Fibroblast of gingiva (primary cell): ENCODE data around the gene GH2.
A peak's percentile ranks its signal among the peaks of the same experiment; 100 is the strongest.
"Not testable (repeated sequence)": the region's sequence is repeated elsewhere in the genome, so short reads cannot be mapped to it uniquely, and the experiment has no call there.

Source experiments
- DNase-seq: peaks from one replicate; pipeline ENCODE4 v3.0.0-alpha.2; 2011; ENCODE audit warnings: low read depth

GH2 gene

DNA sequence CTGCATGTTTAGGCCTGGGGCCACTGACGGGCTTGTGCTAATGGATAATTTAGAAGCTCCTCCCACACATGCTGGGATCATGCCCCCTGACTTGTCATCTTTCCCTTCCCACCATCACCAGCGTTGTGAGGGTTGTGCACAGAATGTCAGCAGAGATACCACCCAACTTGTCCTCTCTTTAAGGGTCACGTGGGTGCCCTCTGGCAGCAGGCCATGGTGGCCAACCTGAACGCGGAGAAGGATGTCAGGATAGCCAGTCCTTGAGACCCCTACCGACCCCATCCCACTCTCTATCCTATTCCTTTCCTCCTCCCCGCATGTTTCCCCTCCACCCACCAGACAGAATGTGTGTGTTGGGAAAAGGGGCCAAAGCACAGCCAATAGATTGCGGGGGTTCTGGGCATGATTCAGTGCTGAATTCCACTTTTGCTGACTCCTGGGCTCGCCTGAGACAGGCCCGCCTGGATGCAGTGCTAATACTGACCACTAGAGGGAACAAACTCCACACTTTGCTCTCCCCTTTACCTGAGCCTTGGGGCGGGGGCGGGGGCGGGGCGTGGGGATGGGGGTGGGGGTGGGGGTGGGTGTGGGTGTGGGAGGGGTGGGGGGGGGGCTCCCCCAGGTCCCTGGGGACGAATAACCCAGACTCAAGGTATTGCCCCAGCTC, at the start of gene GH2:
TSS of gene GH2 (minus strand) at position 10 of the 667 bp plus-strand sequence. CDS start 143 bp downstream, outside the sequence.
- DNase-seq, result no peak

DNA sequence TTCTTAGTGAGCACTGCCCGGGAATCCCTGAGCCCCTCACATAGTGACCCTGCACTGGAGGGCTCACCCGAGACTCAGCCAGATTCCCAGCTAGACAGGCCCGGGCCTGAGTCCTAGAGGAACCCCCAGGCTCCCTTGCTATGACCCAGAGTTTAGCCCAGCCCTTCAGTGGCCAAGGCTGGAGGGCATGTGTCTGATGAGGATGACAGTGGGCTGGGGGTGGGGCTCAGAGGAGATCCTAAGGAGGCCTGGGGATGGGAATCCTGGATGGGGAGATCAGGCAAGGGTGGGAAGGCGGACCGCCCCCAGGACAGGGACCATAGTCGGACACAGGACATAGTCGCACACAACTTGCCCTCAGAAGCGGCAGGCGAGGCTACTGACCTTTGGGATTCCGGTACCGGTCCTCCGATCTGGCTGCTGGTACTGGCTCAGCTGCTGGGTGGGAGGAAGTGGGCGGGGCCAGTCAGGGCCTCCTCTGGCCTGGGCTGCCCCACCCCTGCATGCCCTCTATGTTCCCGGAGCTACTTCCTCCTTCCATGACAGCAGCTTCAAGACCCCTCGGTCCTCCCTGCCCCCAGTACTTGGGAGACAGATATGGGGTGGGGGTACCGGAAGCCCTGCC, 49.3 kb upstream of the GH2 start:
- DNase-seq, result no peak

DNA sequence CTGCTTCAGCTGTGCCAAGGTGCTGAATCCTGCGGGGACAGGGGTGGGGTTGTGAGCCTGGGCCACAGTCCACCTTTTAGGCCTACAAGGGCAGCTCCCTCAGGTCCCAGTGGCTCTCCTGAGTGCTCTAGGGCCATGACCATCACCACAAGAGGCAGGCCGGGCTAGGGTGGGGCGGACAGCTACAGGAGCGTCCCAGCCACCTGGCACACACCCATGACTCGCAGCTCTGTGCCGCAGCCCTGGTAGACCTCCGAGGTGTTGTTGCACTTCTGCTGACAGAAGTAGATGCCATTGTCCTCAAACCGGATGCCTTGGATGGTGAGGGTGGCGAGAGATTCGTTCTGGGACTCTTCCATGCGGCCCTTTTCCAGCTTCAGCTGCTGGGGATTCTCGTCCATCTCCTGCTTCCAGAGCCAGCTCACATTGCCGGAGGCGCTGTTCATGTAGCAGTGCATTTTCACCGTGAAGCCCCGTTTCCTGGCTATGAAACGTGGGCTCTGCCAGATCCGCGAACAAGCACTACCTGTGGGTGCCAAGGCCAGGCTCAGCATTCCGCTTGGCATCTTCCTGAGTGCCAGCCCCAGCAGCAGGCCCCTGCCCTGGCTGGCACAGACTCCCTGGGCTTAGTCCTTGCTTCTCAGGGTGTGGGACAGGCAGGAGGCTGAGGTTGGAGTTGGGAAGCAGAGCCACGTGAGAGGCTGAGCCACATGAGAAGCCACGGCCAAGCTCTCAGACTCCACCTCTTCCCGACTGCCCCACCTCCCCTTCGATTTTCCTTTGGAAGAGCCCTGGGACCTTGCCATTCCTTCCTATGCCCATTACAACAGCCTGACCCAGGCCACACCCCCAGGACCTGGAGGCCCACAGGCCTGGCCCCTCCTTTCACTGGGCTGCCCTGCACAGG, 48.4 kb upstream of the GH2 start:
- peak; percentile 6 for DNase-seq

DNA sequence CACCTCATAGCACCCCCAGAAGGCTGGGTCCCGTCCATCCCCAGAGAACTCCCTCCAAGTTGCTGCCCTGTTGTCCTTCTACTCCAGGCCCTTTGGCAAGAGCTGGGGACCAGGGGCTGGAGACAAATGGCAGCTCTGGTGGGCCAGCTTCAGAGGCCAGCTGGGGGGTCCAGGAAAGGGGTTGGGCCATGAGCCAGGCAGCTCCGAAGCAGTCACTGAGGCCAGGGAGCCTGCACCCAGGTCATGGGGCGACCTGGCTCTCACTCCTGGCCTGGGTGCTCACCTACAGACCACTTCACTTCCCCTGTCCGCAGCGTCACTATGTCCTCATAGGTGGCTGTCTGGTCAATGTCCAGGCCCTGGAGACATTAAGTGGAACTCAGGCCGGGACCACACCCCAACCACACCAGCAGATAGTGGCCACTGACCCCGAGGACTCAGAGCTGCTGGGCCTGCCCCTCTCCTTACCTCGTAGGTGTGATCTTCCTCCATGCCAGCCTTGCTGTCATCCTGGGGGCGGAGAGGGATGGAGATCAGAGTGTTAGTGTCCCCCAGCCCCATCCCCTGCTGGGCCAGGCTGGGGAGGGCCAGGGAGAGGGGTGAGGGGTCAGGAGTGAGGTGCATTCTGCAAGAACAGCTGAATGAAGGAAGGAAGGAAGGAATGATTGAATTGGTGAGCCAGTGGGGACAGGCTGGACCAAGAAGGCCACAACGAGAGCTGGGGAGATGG, 47.4 kb upstream of the GH2 start:
- no peak for DNase-seq

DNA sequence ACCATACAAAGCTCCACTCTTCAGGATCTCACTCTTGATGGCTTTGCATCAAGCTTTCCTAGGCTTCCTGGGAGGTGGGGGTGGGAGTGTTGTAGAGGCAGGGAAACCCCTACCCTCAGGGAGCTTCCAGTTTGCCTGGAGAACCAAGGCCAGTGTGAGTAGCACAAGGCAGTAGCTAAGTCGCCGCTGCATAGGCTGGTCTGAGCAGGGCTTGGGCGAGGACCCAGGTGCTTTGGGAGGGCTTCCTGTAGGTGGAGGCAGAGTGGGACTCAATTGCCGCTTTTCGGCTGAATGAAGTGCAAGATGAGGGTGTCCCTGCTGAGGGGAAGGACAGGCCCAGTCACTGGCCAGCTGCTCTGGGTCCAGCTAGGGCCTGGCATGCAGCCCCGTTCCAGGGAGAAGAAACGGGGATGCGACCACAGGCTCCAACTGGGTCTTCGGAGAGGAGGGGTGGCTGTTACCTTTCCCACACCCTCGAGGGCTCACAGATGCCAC, 46.5 kb upstream of the GH2 start:
- no peak for DNase-seq

DNA sequence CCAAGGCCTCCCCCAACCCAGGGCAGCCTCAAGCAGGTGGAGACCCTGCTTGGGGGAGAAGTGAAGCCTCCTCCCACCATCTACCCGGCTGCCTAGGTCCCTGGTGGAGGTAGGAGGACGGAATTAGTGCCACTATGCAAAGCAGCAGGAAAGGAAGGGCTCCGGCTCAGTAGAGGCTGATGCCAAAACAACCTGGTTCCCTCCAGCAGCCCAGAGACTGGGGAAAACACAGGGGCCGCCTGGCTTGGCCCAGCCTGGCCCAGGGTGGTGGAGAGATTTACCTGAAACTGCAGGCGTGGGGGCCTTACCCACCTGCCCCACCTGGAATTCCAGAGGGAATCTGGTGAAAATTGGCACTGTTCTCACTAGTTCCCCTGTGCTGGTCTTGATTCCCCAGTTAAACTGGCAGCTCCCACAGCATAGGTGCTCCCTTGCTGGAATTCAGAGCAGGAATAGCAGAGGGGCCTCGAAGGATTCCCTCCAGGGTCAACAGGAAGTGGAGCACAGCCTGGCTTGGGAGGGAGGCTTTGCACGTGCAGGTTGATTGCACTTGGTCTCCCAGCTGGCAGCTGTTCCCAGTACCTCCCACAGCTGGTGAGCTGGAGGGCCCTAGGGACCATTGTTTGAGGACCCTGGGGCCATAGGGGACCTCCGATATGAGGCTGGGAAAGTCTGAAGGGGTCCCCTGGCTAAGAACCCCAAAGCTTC, 45.9 kb upstream of the GH2 start:
- DNase-seq, result no peak

DNA sequence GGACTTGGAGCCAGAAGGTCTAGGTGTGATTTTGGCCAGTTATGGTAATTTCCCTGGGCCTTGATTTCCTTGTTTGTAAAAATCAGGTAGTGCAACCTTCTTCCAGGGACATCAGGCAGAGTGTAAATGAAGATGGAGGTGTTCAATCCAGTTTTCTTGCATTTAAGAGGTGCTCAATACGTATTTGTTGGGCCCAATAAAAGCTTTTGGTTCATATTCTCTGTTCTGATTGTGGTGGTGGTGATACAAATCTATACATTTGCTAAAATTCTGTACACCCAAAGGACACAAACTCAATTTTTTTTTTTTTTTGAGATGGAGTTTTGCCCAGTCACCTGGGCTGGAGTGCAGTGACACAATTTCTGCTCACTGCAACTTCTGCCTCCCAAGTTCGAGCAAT, 44.4 kb upstream of the GH2 start:
- DNase-seq, result no peak

DNA sequence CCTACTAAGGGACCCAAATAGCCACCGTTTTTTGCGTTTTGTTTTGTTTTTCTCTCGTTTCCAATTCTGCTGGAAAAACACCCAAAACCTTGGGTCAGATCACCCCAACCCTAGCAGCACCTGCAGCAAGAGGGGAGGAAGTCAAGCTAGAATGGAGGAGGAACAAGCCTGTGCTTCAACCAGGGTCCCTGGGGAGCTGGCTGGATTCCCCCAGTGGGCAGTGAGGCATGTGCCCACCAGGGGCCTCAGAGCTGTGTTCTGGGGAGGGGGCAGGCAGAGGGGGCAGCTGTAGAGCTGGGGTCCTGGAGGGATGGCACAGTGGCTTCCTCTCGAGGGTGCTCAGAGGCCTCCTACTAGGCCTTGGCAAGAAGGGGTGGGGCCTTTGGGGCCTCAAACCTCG, 43.9 kb upstream of the GH2 start:
- no peak for DNase-seq

DNA sequence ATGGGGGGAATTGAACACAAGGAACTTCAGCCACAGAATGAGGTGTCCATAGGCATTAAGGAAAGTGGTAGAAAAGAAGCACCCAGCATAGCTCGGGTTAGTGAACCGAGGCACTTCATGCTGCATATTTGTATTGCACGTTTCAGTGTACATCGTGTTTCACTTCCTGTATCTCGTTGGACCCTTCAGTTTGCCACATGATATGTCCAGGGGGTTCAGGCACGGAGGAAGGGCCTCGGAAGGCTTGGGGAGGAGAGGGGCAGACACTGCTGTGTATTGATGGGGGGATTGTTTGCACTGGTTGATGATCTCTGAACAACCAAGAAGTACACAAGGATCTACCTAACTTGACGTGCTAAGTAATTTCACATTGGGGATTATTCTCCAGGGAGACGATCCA, 40.7 kb upstream of the GH2 start:
- not testable (repeated sequence) for DNase-seq

DNA sequence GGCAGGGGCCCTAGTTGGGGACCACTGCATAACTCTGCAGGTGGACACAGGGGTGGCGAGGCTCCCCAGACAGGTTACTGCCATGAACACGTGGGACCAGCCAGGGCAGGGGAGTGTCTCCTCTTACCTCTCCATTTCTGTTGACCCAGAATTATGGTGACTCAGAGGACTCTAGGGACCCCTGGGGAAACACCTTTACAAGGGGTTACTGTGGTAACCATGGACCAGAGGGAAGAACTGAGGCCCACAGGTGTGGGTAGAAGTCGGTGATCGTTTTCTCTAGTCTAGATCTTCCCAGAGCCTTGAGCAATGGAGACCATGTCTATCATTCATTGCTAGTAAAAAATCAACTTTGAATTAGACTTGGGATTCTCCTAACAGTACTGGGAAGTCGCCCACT, 39.0 kb upstream of the GH2 start:
- DNase-seq, result not testable (repeated sequence)

DNA sequence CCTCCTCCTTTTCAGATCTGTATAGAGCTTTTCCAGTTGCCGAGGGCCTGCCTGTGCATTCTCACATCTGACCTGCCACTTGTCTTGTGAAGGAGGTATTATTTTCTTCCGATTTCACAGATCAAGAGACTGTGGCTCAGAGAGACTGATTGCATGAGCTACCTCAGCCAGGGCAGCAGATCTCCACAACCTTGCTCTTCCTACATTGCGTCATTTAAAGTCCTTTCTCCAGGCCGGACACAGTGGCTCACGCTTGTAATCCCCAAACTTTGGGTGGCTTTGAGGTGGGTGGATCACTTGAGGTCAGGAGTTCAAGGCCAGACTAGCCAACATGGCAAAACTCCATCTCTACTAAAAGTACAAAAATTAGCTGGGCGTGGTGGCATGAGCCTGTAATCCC, 38.3 kb upstream of the GH2 start:
- not testable (repeated sequence) for DNase-seq

DNA sequence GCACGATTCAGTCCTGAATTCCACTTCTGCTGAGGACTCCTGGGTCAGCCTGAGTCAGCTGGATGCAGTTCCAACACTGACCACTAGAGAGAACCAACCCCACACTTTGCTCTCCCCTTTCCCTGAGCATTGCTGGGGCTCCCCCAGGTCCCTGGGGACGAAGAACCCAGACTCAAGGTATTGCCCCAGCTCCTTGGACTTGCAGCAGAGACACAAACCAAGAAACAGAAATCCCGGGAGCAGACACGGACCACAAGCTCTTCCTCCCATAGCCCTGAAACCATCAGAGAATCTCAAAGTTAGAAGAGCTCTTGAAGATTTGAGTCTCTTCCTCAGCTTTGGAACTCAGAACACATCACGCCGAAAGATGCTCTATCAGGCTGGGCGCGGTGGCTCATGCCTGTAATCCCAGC, 37.6 kb upstream of the GH2 start:
- DNase-seq, result peak; percentile 34

DNA sequence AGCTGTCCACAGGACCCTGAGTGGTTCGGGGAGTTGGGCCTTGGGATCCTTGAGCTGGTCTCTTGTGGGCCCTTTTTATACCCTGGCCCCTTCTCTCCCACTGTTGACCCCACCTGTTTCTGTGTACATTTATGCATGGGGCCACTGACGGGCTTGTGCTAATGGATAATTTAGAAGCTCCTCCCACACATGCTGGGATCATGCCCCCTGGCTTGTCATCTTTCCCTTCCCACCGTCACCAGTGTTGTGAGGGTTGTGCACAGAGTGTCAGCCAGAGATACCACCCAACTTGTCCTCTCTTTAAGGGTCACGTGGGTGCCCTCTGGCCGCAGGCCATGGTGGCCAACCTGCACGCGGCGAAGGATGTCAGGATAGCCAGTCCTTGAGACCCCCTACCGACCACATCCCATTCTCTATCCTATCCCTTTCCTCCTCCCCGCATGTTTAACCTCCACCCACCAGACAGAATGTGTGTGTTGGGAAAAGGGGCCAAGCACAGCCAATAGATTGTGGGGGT, 37.1 kb upstream of the GH2 start, which contains the start of gene GH1:
TSS of gene GH1 (minus strand) at position 51 of the 517 bp plus-strand sequence. CDS start 63 bp downstream, outside the sequence.
- DNase-seq, result not testable (repeated sequence)

DNA sequence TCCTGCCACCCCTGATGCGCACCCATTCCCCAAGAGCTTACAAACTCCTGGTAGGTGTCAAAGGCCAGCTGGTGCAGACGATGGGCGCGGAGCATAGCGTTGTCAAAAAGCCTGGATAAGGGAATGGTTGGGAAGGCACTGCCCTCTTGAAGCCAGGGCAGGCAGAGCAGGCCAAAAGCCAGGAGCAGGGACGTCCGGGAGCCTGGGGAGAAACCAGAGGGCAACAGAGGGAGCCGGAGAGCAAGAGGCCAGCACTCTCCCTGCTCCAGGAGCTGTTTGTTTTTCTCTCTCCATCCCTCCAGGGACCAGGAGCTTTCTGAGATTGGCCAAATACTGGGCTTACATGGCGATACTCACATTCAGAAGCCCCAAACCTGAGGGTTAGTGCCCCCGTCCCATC, 36.6 kb upstream of the GH2 start:
- no peak for DNase-seq

DNA sequence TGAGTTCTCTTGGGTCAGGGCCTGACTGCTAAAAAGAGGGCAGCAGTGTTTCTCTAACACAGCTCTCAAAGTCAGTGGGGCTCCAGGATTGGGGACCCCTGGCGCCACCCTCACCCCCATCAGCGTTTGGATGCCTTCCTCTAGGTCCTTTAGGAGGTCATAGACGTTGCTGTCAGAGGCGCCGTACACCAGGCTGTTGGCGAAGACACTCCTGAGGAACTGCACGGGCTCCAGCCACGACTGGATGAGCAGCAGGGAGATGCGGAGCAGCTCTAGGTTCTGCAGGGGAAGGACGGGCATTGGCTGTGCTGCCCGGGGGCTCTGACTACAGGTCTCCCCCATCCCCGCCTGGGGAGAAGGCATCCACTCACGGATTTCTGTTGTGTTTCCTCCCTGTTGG, 35.9 kb upstream of the GH2 start:
- DNase-seq, result no peak

DNA sequence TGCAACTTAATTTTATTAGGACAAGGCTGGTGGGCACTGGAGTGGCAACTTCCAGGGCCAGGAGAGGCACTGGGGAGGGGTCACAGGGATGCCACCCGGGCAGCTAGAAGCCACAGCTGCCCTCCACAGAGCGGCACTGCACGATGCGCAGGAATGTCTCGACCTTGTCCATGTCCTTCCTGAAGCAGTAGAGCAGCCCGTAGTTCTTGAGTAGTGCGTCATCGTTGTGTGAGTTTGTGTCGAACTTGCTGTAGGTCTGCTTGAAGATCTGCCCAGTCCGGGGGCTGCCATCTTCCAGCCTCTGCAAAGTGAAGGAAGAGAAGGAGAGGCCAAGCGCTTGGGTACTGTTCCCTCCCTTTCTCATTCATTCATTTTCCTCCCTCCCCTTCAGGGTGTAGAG, 35.5 kb upstream of the GH2 start:
- not testable (repeated sequence) for DNase-seq

DNA sequence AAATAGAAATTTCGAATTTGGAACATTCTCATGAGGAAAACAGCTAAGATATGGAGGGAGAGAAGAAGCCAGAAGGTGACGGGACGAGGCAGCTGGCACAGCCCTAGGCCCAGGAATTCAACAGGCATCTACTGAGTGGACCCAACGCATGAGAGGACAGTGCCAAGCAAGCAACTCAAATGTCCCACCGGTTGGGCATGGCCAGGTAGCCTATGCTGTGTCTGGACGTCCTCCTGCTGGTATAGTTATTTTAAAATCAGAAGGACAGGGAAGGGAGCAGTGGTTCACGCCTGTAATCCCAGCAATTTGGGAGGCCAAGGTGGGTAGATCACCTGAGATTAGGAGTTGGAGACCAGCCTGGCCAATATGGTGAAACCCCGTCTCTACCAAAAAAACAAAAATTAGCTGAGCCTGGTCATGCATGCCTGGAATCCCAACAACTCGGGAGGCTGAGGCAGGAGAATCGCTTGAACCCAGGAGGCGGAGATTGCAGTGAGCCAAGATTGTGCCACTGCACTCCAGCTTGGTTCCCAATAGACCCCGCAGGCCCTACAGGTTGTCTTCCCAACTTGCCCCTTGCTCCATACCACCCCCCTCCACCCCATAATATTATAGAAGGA, 34.9 kb upstream of the GH2 start:
- DNase-seq, result no peak

DNA sequence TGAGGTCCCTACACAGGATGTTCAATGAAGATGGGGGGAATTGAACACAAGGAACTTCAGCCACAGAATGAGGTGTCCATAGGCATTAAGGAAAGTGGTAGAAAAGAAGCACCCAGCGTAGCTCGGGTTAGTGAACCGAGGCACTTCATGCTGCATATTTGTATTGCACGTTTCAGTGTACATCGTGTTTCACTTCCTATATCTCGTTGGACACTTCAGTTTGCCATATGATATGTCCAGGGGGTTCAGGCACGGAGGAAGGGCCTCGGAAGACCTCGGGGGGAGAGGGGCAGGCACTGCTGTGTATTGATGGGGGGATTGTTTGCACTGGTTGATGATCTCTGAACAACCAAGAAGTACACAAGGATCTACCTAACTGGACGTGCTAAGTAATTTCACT, 34.0 kb upstream of the GH2 start:
- not testable (repeated sequence) for DNase-seq

DNA sequence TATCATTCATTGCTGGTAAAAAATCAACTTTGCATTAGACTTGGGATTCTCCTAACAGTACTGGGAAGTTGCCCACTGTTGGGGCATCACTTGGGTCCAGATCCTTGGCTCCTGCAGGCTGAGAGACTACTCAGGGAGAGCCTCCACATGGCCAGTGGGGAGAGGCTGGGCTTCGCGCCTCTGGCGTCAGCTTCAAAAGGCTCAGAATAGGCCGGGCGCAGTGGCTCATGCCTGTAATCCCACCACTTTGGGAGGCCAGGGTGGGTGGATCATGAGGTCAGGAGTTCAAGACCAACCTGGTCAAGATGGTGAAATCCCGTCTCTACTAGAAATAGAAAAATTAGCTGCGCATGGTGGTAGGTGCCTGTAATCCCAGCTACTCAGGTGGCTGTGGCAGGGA, 32.7 kb upstream of the GH2 start:
- no peak for DNase-seq

DNA sequence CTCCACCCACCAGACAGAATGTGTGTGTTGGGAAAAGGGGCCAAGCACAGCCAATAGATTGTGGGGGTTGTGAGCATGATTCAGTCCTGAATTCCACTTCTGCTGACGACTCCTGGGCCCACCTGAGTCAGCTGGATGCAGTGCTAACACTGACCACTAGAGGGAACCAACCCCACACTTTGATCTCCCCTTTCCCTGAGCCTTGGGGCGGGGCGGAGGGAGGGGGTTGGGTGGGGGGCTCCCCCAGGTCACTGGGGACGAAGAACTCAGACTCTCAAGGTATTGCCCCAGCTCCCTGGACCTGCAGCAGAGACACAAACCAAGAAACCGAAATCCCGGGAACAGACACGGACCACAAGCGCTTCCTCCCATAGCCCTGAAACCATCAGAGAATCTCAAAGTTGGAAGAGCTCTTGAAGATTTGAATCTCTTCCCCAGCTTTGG, 29.9 kb upstream of the GH2 start:
- DNase-seq, result no peak
